Measurements from ENCODE around the gene NAGA.

- TF ChIP-seq, protein P1, sequence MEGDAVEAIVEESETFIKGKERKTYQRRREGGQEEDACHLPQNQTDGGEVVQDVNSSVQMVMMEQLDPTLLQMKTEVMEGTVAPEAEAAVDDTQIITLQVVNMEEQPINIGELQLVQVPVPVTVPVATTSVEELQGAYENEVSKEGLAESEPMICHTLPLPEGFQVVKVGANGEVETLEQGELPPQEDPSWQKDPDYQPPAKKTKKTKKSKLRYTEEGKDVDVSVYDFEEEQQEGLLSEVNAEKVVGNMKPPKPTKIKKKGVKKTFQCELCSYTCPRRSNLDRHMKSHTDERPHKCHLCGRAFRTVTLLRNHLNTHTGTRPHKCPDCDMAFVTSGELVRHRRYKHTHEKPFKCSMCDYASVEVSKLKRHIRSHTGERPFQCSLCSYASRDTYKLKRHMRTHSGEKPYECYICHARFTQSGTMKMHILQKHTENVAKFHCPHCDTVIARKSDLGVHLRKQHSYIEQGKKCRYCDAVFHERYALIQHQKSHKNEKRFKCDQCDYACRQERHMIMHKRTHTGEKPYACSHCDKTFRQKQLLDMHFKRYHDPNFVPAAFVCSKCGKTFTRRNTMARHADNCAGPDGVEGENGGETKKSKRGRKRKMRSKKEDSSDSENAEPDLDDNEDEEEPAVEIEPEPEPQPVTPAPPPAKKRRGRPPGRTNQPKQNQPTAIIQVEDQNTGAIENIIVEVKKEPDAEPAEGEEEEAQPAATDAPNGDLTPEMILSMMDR (IDR thresholded peaks at IDR 0.05; ENCODE audit: insufficient read depth, low read length, poor library complexity, severe bottlenecking), result no peak
- no peak for TF ChIP-seq EZH2phosphoT487 (conservative IDR thresholded peaks at IDR 0.05; ENCODE audit: low read length)
These were observed 6.0 kb downstream of the NAGA start for GRCh38 chr22:42064629-42065028.
